Breast epithelium (tissue), 4 donors: ENCODE results near the gene MMP15. TPM values are rescaled to one million over a fixed set of nuclear protein-coding genes. Genes with fewer than 3 reads are reported as not detected.
"Not testable (repeated sequence)": the region's sequence is repeated elsewhere in the genome, so short reads cannot be mapped to it uniquely, and the experiment has no call there.

Experiments
- DNase-seq, 2 donors: peaks; one replicate each; pipeline ENCODE4 v3.0.0-alpha.2; 2019; ENCODE audit warnings: low spot score in 2 of 2
- H3K27ac ChIP-seq, 2 donors: fragments of 200-600 bp; sonication (generic) in 1 of 2; one replicate each; pipeline ENCODE4 v1.5.1; 2016 to 2019; ENCODE audit warnings: mild to moderate bottlenecking in 1 of 2
- H3K27me3 ChIP-seq, 2 donors: fragments of 200-600 bp; sonication (generic) in 1 of 2; one replicate each; pipeline versions ENCODE4 v1.5.1 to v1.6.0; 2017 to 2019; ENCODE audit warnings: control low read depth in 1 of 2, mild to moderate bottlenecking in 1 of 2
- H3K36me3 ChIP-seq: fragments of 200-600 bp; one replicate; pipeline ENCODE4 v1.5.1; 2019
- H3K4me1 ChIP-seq, 2 donors: fragments of 200-600 bp; sonication (generic); one replicate each; pipeline ENCODE4 v1.5.1; 2016 to 2019; ENCODE audit warnings: control low read depth in 1 of 2
- H3K4me3 ChIP-seq, 3 donors: fragments of 200-600 bp; sonication (generic); 1 replicate in 2 of 3; 2 replicates in 1 of 3; pipeline ENCODE4 v1.5.1; 2016 to 2019; ENCODE audit warnings: mild to moderate bottlenecking in 3 of 3, moderate library complexity in 2 of 3
- H3K9me3 ChIP-seq, 2 donors: fragments of 200-600 bp; sonication (generic) in 1 of 2; one replicate each; pipeline ENCODE4 v1.5.1; 2016 to 2019; ENCODE audit warnings: control low read depth in 1 of 2
- CTCF ChIP-seq, 3 donors: fragments of 450-650 bp; IDR thresholded peaks; one replicate each; pipeline ENCODE4 v1.5.1; 2016 to 2017; ENCODE audit warnings: antibody characterized with exemption in 3 of 3, mild to moderate bottlenecking in 3 of 3, moderate library complexity in 3 of 3
- POLR2A ChIP-seq: fragments of 450-650 bp; IDR thresholded peaks from one replicate; pipeline ENCODE4 v1.6.1; 2016; ENCODE audit warnings: antibody characterized with exemption, mild to moderate bottlenecking, moderate library complexity
- POLR2AphosphoS5 ChIP-seq, 3 donors: sonication (generic); formaldehyde crosslinking; IDR thresholded peaks; one replicate each; pipeline ENCODE4 v1.6.1; 2017; ENCODE audit warnings: antibody characterized with exemption in 3 of 3
- intact Hi-C: fragments of 100-400 bp; cut with DNase I; formaldehyde crosslinking; loops from one replicate; pipeline ENCODE4 v1.15.1; 2023; ENCODE audit warnings: low total_unique reads
- total RNA-seq, 3 donors: library from RNA; depleted of rRNA; stranded (reverse); fragments of >200 nt; gene quantifications; one replicate each; pipeline ENCODE4 v1.1.0, GENCODE V29; 2016

MMP15 gene
- total RNA-seq, 3 donors from 2014 or later: 4.6 to 5.3 (median 4.8) TPM

GRCh38 chr16:58094026-58094425, 68.5 kb downstream of the MMP15 start:
- Histone ChIP-seq H3K9me3 (no peaks in the 10 kb centered on the region), H3K36me3 (no peaks in the 10 kb centered on the region), H3K27ac (no peak overlapping the region), H3K4me1 (no peaks in the 10 kb centered on the region), H3K27me3 (no peaks in the 10 kb centered on the region), H3K4me3 (no peak overlapping the region)
- no peak for DNase-seq
- TF ChIP-seq POLR2A (no peak), CTCF (IDR thresholded peaks at IDR 0.05) (no peak), POLR2AphosphoS5 (IDR thresholded peaks at IDR 0.05) (no peak)
- intact Hi-C loops: no loop called here

- Histone ChIP-seq H3K36me3 (no peaks in the 10 kb centered on the region), H3K4me3 (no peak overlapping the region), H3K4me1 (no peaks in the 10 kb centered on the region), H3K9me3 (no peaks in the 10 kb centered on the region), H3K27me3 (no peaks in the 10 kb centered on the region), H3K27ac (no peak overlapping the region)
- intact Hi-C loops: no loop called here
- DNase-seq: no peak
- no peak for TF ChIP-seq CTCF (IDR thresholded peaks at IDR 0.05)
- no peak for TF ChIP-seq POLR2AphosphoS5 (IDR thresholded peaks at IDR 0.05)
- no peak for TF ChIP-seq POLR2A
Measured at GRCh38 chr16:58094791-58095574, 69.4 kb downstream of the MMP15 start.

- DNase-seq, H3K9me3 ChIP-seq, H3K36me3 ChIP-seq, H3K27ac ChIP-seq, H3K4me3 ChIP-seq, H3K4me1 ChIP-seq, intact Hi-C loops, H3K27me3 ChIP-seq: not testable (repeated sequence)
Measured at GRCh38 chr16:58095575-58095960, 70.0 kb downstream of the MMP15 start.

GRCh38 chr16:58096249-58096648, 70.7 kb downstream of the MMP15 start:
- Histone ChIP-seq H3K9me3 (no peaks in the 10 kb centered on the region), H3K4me3 (no peak overlapping the region), H3K27ac (no peak overlapping the region), H3K4me1 (no peaks in the 10 kb centered on the region), H3K36me3 (no peaks in the 10 kb centered on the region), H3K27me3 (no peaks in the 10 kb centered on the region)
- no peak for DNase-seq
- TF ChIP-seq POLR2A: no peak
- TF ChIP-seq CTCF (IDR thresholded peaks at IDR 0.05): no peak
- TF ChIP-seq POLR2AphosphoS5 (IDR thresholded peaks at IDR 0.05): no peak
- intact Hi-C loops: no loop called here

Other genes starting within 250 kb of the MMP15 start
- gene KIFC3, start 223.3 kb upstream of the MMP15 start, total RNA-seq: 10 to 100 TPM; 15.7 to 36.1 (median 35.1) TPM
- gene CNGB1, start 54.6 kb upstream of the MMP15 start, total RNA-seq: not detected
- 1 to 10 TPM; 6.2 to 7.2 (median 6.4) TPM for gene ZNF319, start 25.1 kb upstream of the MMP15 start, total RNA-seq
- gene USB1, start 24.3 kb upstream of the MMP15 start, total RNA-seq: 10 to 100 TPM; 14.5 to 37.0 (median 26.4) TPM
- gene CFAP20, start 103.6 kb downstream of the MMP15 start, total RNA-seq: 10 to 100 TPM; 30.5 to 46.1 (median 30.9) TPM
- gene CSNK2A2, start 172.4 kb downstream of the MMP15 start, total RNA-seq: 10 to 100 TPM; 25.6 to 47.7 (median 29.4) TPM